DMS153 treated with DMSO at 0.1 percent for 48 hours (cell line): ENCODE measurements around the gene RAB8A.

Experiments
- DNase-seq: peaks from one replicate; lab custom pipeline; 2025; ENCODE audit not compliant: unreplicated experiment; lab: John Stamatoyannopoulos, UW

RAB8A gene

GRCh38 chr19:16111160-16111908, at the start of gene RAB8A:
Gene RAB8A (plus strand): TSS chr19:16111889. CDS start chr19:16111902, 13 bp downstream.
- DNase-seq: peak; percentile 99

DNA sequence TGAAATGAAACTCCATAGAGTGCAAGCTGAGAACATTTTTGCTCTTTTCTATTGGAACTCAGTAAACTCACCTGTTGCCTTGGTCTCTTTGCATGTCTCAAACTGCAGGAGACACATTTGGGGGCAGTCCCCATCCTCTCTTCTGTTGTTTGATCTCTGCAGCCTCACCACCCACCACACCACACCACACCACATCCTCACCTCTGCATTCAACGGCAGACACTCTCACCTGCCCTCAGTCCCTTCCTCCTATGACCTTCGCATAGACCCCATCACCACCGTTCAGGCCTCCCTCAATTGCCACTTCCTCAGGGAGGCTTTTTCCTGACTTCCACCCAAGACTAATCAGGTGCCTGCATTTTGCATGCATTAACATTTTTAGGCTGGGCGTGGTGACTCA, 49.7 kb upstream of the RAB8A start:
- DNase-seq: no peak

DNA sequence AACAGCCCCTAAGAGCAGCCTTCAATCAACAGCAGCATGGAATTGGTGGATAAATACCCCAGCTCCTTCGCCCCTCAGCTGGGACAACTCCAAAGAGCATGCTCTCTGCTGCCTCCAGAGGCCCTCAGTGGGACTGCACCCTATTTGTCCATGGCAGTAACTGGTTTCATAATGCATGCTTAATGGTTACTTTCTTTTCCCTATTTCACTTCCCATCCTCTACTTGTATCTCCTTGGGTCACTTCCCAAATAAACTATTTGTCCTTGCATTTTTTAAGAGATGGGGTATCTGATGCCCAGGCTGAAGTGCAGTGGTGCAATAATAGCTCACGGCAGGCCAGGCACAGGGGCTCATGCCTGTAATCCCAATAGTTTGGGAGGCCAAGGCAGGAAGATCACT, 48.9 kb upstream of the RAB8A start:
- DNase-seq: no peak

DNA sequence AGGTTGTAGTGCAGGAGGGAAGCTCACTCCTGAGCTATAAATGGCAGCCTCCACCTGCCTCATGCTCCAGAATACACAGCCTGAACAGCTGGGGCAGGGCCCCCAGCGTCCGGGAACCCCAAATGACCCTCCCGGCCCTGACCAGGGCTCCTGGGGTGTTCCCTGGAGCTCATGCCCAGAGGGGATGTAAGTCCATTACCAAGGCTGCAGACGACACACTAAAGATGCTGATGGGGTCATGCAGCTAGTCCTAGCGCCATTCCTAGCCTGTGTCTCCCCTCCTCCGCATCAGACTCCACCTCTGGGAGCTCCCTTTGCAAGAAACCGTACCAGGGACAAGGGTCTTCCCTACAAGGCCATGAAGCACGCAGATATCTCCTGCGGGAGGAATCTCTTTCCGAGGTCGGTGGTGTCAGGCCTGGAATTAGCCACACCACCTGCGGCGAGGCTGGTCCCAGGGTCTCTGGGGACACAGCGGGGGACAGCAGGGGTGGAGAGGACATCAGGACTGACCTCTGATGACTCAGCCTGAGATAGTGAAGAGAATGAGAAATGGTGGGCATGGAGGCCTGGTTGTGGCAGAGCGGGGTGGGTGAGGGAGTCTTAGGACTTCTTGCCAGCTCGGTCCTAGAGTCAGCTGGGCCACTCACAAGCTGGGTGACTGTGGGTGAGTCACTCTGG, 47.3 kb upstream of the RAB8A start:
- no peak for DNase-seq

DNA sequence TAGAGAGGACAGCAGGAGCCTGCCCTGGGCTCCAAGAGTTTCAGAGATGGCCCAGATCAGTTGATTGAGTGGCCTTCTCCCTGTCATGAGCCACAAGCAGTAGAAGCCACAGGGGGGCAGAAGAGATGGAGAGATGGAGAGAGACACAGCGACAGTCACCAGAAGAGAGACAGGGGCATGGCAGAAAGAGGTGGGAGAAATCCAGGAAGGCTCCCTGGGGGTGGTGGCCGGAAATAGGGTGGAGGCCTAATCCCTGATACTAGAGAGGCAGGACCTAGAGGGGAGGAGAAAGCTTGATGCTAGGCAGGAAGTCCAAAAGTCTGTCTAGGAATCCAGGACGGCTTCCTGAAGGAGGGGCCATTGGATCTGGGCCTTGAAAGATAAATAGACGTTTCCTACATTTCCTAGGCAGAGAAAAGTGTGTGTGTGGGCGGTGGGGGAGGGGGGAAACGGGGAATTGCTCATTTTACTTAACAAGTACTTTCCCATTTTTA, 45.0 kb upstream of the RAB8A start:
- no peak for DNase-seq

DNA sequence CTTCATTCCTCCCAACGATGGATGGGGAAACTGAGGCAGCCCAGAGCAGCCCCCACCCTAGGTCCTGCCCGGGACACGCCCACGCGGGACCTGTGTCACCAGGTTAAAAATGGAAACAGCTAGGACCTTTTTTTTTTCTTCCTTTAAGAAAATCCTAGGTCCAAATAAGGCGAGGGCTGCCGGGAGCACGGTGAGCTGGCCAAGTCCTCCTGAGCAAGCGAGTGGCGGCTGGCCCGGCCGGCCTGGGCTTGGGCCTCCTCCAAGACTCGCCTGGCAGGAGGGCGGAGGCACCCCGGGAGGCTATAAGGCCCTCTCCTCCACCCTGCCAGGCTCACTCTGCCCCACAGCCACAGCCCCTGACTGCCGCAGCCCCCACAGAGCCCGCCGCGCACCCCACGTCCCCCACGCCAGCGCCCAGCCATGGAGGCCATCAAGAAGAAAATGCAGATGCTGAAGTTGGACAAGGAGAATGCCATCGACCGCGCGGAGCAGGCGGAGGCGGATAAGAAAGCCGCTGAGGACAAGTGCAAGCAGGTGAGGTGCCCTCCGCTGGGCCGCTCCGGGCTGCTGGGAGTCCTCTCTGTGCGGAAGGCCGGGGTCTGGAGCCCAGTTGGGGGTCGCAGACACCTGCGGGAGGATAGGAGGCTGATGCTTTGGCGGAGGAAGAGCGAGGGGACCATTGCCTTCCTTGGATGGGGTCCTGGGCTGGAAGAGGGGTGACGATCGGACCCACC, 44.3 kb upstream of the RAB8A start:
- no peak for DNase-seq

- DNase-seq: no peak
Observed at GRCh38 chr19:16068696-16069259, 42.9 kb upstream of the RAB8A start.

- no peak for DNase-seq
Observed at GRCh38 chr19:16069813-16070365, 41.8 kb upstream of the RAB8A start.

- peak; percentile 2 for DNase-seq
Observed at GRCh38 chr19:16070366-16070990, 41.2 kb upstream of the RAB8A start.

DNA sequence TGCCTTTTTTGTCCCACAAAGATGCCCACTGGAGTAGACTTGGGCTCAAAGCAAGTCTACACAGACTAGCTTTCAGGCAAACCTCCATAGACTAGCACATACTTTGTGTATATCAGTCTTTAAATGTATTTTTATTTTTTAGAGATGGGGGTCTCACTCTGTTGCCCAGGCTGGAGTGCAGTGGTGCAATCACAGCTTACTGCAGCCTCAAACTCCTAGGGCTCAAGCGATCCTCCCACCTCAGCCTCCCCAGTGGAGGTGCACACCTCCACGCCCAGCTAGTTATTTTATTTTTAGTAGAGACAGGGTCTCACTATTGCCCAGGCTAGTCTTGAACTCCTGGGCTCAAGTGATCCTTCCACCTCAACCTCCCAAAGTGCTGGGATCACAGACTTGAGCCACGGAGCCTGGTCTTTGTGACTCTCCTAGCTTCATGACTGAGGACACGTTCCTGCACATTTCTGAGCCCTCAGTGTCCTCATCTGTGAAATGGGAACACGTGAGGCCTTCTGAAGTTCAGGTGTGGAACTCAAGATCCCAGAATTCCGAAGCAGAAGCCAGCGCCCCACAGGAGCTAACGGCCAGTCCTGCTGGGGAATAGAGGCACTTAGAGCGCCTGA, 40.5 kb upstream of the RAB8A start:
- DNase-seq: no peak

GRCh38 chr19:16073481-16073880, 38.2 kb upstream of the RAB8A start:
- DNase-seq: no peak

- DNase-seq: no peak
Observed at GRCh38 chr19:16073988-16074387, 37.7 kb upstream of the RAB8A start.

DNA sequence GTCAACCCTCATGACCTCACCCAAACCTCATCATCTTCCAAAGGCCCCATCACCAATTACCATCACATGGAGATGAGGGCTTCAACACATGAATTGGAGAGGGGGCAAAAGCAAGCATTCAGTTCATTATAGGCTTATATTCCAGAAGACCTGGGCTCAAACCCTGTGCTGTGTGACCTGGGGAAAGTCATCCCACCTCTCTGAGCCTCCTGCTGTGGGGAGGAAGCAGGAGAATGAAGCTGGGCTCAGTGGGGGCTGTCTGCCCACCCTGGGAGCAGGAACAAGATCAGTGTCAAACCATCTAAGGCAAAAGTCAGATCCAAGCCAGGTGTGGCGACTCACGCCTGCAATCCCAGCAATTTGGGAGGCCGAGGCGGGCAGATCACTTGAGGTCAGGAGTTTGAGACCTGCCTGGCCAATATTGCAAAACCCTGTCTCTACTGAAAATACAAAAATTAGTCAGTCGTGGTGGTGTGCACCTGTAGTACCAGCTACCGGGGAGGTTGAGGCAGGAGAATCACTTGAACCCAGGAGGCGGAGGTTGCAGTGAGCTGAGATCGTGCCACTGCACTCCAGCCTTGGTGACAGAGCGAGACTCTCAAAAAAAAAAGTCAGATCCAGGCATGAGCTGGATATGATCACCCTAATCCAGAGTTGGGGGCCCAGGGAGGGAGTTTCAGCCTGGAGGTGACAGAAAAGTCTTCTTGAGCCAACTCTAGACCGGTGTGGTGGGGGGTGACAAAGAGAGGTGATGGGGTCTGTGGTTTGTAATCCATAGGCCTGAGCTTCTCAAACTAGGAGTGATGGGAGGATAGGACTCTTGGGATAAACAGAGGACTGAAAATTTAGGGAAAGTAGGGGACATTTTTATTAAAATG, 37.0 kb upstream of the RAB8A start:
- DNase-seq: no peak

GRCh38 chr19:16075430-16076153, 36.1 kb upstream of the RAB8A start:
- DNase-seq: no peak

- peak; percentile 34 for DNase-seq
Observed at GRCh38 chr19:16076154-16076957, 35.3 kb upstream of the RAB8A start, which contains the start of gene TPM4. Gene TPM4 (plus strand): TSS chr19:16076495. CDS start chr19:16076566, 71 bp downstream.

GRCh38 chr19:16076958-16077611, 34.6 kb upstream of the RAB8A start:
- DNase-seq: peak; percentile 2
